ENCODE results near the gene VPS35L.
"Not testable (repeated sequence)": the region's sequence is repeated elsewhere in the genome, so short reads cannot be mapped to it uniquely, and the experiment has no call there.

VPS35L gene

GRCh38 chr16:19716183-19716582 is 160.7 kb downstream of the VPS35L start:
- 96% methylated on average over 1 of the region's 1 CpG for WGBS
- H3K27ac ChIP-seq (ENCODE audit: low read depth, low read length) = no peak overlapping the region

DNA sequence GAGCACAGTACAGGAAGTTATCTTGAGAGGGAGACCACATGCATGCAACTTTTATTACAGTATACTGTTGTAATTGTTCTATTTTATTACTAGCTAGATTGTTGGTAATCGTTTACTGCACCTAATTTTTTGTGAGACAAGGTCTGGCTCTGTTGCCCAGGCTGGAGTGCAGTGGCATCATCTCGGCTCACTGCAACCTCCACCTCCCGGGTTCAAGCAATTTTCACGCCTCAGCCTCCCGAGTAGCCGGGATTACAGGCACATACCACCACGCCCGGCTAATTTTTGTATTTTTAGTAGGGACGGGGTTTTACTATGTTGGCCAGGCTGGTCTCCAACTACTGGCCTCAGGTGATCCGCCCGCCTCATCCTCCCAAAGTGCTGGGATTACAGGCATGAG is 161.2 kb downstream of the VPS35L start:
- peaks cover 46% of the 10 kb centered on the region for H3K36me3 ChIP-seq (ENCODE audit: insufficient read depth, low read length)
- peak overlapping the region; percentile 97 for H3K9ac ChIP-seq (ENCODE audit: low read depth, low read length)
- peaks cover 27% of the 10 kb centered on the region for H3K4me1 ChIP-seq (ENCODE audit: insufficient read depth, low read length)
- H3K9me3 ChIP-seq (ENCODE audit: insufficient read depth, low read depth, low read length); H3K27ac ChIP-seq (ENCODE audit: low read depth, low read length); H3K27me3 ChIP-seq (ENCODE audit: insufficient read depth, low read length): not testable (repeated sequence)
- peak overlapping the region; percentile 88 for H3K4me3 ChIP-seq (ENCODE audit: low read length)
- 49% methylated on average over 11 of the region's 11 CpGs for WGBS

More at GRCh38 chr16:19716183-19716582, 160.7 kb downstream of the VPS35L start:
- Histone ChIP-seq H3K36me3 (ENCODE audit: insufficient read depth, low read length) (peaks cover 51% of the 10 kb centered on the region), H3K4me3 (ENCODE audit: low read length) (peak overlapping the region; percentile 88), H3K27me3 (ENCODE audit: insufficient read depth, low read length) (no peaks in the 10 kb centered on the region), H3K4me1 (ENCODE audit: insufficient read depth, low read length) (peaks cover 32% of the 10 kb centered on the region), H3K9me3 (ENCODE audit: insufficient read depth, low read depth, low read length) (no peaks in the 10 kb centered on the region), H3K9ac (ENCODE audit: low read depth, low read length) (peak overlapping the region; percentile 97; the same call in 1 of the 2 replicates)

- Histone ChIP-seq H3K4me3 (ENCODE audit: low read length) (peak overlapping the region; percentile 88), H3K9ac (ENCODE audit: low read depth, low read length) (peak overlapping the region; percentile 97), H3K36me3 (ENCODE audit: insufficient read depth, low read length) (peaks cover 40% of the 10 kb centered on the region), H3K27ac (ENCODE audit: low read depth, low read length) (peak overlapping the region; percentile 91), H3K4me1 (ENCODE audit: insufficient read depth, low read length) (peaks cover 21% of the 10 kb centered on the region), H3K27me3 (ENCODE audit: insufficient read depth, low read length) (no peaks in the 10 kb centered on the region), H3K9me3 (ENCODE audit: insufficient read depth, low read depth, low read length) (no peaks in the 10 kb centered on the region)
- under 1% methylated on average over 10 of the region's 10 CpGs for WGBS
Measured at GRCh38 chr16:19717314-19717713, 161.8 kb downstream of the VPS35L start.

DNA sequence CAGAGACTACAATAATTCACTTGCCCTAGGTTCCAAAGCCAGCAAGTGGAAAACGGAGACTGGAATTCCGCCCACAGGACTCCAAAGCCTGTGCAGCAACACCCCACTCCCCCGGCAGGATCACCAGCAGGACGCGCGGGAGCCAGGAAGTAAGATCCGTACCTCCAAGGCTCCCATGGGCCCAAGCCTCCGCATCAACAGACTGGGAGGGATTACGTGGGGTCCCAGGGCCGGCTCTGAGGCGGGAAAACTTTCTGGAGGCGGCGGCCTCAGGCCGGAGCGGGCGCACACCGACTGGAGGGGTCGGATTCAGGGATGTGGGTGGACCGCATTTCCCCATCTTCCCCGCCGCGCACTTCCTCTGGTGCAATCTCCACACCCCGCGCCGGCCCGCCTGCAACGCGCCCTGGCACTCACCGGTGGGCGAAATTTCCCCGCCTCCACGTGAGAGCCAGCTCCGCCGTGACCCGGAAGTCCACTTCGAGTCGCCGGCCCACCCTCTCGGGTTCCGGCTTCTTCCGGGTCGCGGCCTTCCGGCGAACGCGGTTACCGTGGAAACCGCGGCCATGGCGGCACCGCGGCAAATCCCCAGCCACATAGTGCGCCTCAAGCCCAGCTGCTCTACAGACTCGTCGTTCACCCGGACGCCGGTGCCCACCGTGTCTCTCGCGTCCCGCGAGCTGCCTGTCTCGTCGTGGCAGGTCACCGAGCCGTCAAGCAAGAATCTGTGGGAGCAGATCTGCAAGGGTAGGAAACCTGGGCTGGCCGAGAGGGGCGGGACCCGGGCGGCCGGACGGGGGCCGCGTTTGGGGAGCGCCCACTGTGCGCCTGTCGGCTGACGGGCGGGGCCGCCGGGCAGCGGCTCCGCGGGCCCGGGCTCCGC is 162.5 kb downstream of the VPS35L start, which contains the start of the genes IQCK and KNOP1:
TSS of gene IQCK (plus strand) at position 531 of the 883 bp plus-strand sequence. CDS start at position 567, 36 bp downstream.
TSS of gene KNOP1 (minus strand) at position 487 of the 883 bp plus-strand sequence. CDS start 3,192 bp downstream, outside the sequence.
- Histone ChIP-seq H3K27ac (ENCODE audit: low read depth, low read length) (peak within 1 kb of the TSS; percentile 91), H3K9ac (ENCODE audit: low read depth, low read length) (peak within 1 kb of the TSS; percentile 97)
- under 1% methylated on average over 88 of the region's 88 CpGs for whole genome bisulfite sequencing

DNA sequence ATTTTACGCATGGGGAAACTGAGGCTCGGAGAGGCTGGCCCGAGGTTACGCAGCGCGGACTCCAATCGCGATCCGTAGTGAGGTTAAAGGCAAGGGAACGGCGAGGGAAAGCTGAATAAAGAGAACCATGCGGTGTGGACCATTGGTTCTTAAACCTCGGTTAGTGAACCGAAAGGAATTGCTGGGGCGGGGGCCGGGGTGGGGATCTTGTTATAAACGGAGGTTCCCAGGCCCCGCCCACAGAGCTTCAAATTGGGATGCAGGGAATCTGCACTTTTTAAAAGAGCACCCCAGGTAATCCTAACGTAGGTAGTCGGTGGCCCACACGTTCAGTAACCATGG is 163.1 kb downstream of the VPS35L start:
- Histone ChIP-seq H3K4me1 (ENCODE audit: insufficient read depth, low read length) (peaks cover 20% of the 10 kb centered on the region), H3K27ac (ENCODE audit: low read depth, low read length) (peak overlapping the region; percentile 91), H3K9me3 (ENCODE audit: insufficient read depth, low read depth, low read length) (no peaks in the 10 kb centered on the region), H3K9ac (ENCODE audit: low read depth, low read length) (peak overlapping the region; percentile 97), H3K27me3 (ENCODE audit: insufficient read depth, low read length) (no peaks in the 10 kb centered on the region), H3K36me3 (ENCODE audit: insufficient read depth, low read length) (peaks cover 27% of the 10 kb centered on the region), H3K4me3 (ENCODE audit: low read length) (peak overlapping the region; percentile 88)
- under 1% methylated on average over 21 of the region's 21 CpGs for WGBS

More for the DNA sequence above, 162.5 kb downstream of the VPS35L start, which contains the start of the genes IQCK and KNOP1:
- H3K27me3 ChIP-seq (ENCODE audit: insufficient read depth, low read length) = no peaks in the 10 kb centered on the region
- H3K9me3 ChIP-seq (ENCODE audit: insufficient read depth, low read depth, low read length) = no peaks in the 10 kb centered on the region
- H3K4me1 ChIP-seq (ENCODE audit: insufficient read depth, low read length) = peaks cover 15% of the 10 kb centered on the region
- peaks cover 33% of the 10 kb centered on the region for H3K36me3 ChIP-seq (ENCODE audit: insufficient read depth, low read length)
- peak within 1 kb of the TSS; percentile 88 for H3K4me3 ChIP-seq (ENCODE audit: low read length)

- Histone ChIP-seq H3K4me1 (ENCODE audit: insufficient read depth, low read length) (0 out of 2 replicates have a peak, but pooled peaks cover 11% of the 10 kb centered on the region), H3K27me3 (ENCODE audit: insufficient read depth, low read length) (no peaks in the 10 kb centered on the region), H3K36me3 (ENCODE audit: insufficient read depth, low read length) (no peaks in the 10 kb centered on the region), H3K4me3 (ENCODE audit: low read length) (no peak overlapping the region), H3K27ac (ENCODE audit: low read depth, low read length) (no peak overlapping the region), H3K9ac (ENCODE audit: low read depth, low read length) (no peak overlapping the region), H3K9me3 (ENCODE audit: insufficient read depth, low read depth, low read length) (no peaks in the 10 kb centered on the region)
- whole genome bisulfite sequencing = 89% methylated on average over 11 of the region's 11 CpGs
Measured at GRCh38 chr16:19722269-19722952, 166.9 kb downstream of the VPS35L start.

- Histone ChIP-seq H3K9me3 (ENCODE audit: insufficient read depth, low read depth, low read length) (no peaks in the 10 kb centered on the region), H3K36me3 (ENCODE audit: insufficient read depth, low read length) (no peaks in the 10 kb centered on the region), H3K4me1 (ENCODE audit: insufficient read depth, low read length) (0 out of 2 replicates have a peak, but pooled peaks cover 11% of the 10 kb centered on the region), H3K27me3 (ENCODE audit: insufficient read depth, low read length) (no peaks in the 10 kb centered on the region), H3K4me3 (ENCODE audit: low read length) (no peak overlapping the region), H3K27ac (ENCODE audit: low read depth, low read length) (no peak overlapping the region), H3K9ac (ENCODE audit: low read depth, low read length) (no peak overlapping the region)
- 63% methylated on average over 7 of the region's 7 CpGs for WGBS
Measured at GRCh38 chr16:19722981-19723380, 167.5 kb downstream of the VPS35L start.

DNA sequence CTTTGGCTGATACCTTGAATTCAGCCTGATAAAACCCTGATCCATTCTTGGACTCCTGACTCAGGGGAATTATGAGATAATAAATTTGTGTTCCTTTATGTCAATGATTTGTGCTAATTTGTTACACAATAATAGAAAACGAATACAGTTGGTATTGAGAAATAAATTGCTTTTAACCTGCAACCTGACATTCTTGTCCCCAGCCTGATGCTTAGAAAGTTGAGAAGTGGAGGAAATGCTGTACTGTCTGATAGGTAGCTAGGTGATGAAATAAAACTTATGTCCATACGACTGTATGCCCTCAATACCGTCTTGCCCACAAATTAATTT is 173.1 kb downstream of the VPS35L start:
- Histone ChIP-seq H3K27ac (ENCODE audit: low read depth, low read length) (no peak overlapping the region), H3K9me3 (ENCODE audit: insufficient read depth, low read depth, low read length) (no peaks in the 10 kb centered on the region), H3K9ac (ENCODE audit: low read depth, low read length) (no peak overlapping the region), H3K36me3 (ENCODE audit: insufficient read depth, low read length) (peaks cover 9% of the 10 kb centered on the region; the same call in 1 of the 2 replicates), H3K4me1 (ENCODE audit: insufficient read depth, low read length) (no peaks in the 10 kb centered on the region), H3K4me3 (ENCODE audit: low read length) (no peak overlapping the region), H3K27me3 (ENCODE audit: insufficient read depth, low read length) (no peaks in the 10 kb centered on the region)
- WGBS = 92% methylated on average over 3 of the region's 3 CpGs

DNA sequence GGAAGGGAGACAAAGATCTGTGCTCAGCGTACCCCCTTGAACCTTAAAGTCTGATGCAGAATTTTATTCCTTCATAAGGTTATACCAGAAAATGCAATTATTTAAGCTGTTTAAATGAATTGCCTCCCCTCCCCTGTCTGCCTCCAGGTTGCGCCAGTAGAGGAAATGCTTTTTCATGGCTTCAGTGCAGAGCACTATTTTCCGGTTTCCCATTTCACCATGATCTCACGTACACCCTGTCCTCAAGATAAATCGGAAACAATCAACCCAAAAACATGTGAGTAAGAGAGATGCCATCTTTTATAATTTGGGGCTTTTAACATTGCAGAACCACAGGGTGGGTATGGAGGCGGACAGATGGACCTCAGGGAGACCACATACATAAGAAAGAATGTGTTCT is 178.0 kb downstream of the VPS35L start:
- Histone ChIP-seq H3K4me3 (ENCODE audit: low read length) (no peak overlapping the region), H3K27ac (ENCODE audit: low read depth, low read length) (no peak overlapping the region), H3K4me1 (ENCODE audit: insufficient read depth, low read length) (no peaks in the 10 kb centered on the region; the same call in 1 of the 2 replicates), H3K9me3 (ENCODE audit: insufficient read depth, low read depth, low read length) (no peaks in the 10 kb centered on the region), H3K27me3 (ENCODE audit: insufficient read depth, low read length) (no peaks in the 10 kb centered on the region), H3K36me3 (ENCODE audit: insufficient read depth, low read length) (peaks cover 12% of the 10 kb centered on the region; the same call in 1 of the 2 replicates), H3K9ac (ENCODE audit: low read depth, low read length) (no peak overlapping the region)
- 97% methylated on average over 4 of the region's 6 CpGs for WGBS

DNA sequence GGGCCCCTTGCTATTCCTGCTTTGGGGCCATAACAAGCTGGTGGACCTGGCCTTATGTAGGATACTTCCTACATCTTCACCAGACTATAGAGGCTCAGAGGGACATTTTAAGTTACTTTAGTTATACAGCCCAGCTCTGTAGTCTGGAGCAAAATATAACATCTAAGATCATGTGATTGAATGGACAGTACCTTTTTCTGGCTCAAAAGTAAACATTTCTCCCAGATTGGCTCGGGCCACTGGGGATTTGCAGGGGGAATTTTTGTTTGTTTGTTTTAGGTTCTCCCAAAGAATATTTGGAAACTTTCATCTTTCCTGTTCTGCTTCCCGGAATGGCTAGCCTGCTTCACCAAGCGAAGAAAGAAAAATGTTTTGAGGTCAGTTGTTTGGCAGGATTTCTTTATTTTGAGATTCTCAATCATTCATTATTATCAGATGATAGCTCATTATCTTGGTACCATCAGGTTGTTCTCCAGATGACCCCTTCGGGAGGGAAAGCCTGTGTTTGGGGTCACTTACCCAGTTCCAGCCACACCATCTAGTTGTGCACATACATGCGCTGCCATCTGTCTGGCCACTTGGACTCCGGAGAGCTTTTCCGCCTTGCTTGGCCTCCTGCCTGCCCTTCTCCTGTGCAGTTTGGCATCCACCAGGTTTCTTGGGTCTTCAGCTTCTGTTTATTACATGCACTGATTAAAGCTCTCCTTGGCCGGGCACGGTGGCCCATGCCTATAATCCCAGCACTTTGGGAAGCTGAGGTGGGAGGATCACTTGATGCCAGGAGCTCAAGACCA is 179.8 kb downstream of the VPS35L start:
- H3K27me3 ChIP-seq (ENCODE audit: insufficient read depth, low read length) = no peaks in the 10 kb centered on the region
- no peak overlapping the region for H3K9ac ChIP-seq (ENCODE audit: low read depth, low read length)
- no peak overlapping the region for H3K4me3 ChIP-seq (ENCODE audit: low read length)
- no peaks in the 10 kb centered on the region; the same call in 1 of the 2 replicates for H3K4me1 ChIP-seq (ENCODE audit: insufficient read depth, low read length)
- WGBS = 93% methylated on average over 9 of the region's 9 CpGs
- H3K9me3 ChIP-seq (ENCODE audit: insufficient read depth, low read depth, low read length) = no peaks in the 10 kb centered on the region
- peaks cover 12% of the 10 kb centered on the region; the same call in 1 of the 2 replicates for H3K36me3 ChIP-seq (ENCODE audit: insufficient read depth, low read length)
- H3K27ac ChIP-seq (ENCODE audit: low read depth, low read length) = no peak overlapping the region

Data from HUES64 (cell line).